NCI-H2029 treated with DMSO at 0.1 percent for 48 hours (cell line): ENCODE results near the gene DBH.

Source experiments
- DNase-seq: peaks from one replicate; lab custom pipeline; 2025; lab: John Stamatoyannopoulos, UW

Gene DBH

DNA sequence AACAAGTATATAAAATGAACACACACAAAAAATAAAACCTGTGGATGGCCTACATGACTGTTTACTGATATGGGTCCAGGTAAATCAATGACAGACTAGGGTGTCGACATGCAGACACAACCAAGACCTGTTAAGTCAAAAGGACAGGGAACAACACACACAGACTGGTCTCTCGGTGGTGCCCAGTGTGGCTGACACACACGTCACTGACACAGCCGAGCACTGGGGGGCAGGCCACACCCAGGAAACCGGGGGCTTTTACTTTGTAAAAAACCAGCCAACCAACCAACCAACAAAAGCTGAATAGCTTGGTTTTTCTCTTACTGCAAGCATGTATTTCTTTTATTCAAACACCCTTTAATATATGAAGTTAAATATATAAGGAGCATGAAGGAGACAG, 31.9 kb upstream of the DBH start:
- DNase-seq = no peak

DNA sequence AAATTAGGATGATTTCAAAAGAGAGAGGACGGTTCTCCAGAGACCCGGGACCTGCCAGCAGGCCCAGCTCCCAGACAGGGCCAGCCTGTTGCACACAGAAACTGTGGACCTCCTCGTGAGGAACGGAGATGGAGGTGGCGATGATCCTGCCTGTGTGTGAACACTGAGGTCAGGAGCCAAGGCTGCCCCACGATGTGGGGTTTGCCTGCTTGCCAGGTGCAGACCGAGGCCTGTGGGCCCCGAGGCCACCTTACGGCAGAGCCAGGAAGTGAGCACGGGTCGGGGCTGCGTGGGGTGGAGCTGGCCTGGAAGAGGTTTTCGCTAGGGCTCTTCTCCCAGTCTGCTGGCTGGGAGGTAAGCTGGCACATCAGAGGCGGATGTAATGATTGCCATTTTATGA, 31.3 kb upstream of the DBH start:
- no peak for DNase-seq

DNA sequence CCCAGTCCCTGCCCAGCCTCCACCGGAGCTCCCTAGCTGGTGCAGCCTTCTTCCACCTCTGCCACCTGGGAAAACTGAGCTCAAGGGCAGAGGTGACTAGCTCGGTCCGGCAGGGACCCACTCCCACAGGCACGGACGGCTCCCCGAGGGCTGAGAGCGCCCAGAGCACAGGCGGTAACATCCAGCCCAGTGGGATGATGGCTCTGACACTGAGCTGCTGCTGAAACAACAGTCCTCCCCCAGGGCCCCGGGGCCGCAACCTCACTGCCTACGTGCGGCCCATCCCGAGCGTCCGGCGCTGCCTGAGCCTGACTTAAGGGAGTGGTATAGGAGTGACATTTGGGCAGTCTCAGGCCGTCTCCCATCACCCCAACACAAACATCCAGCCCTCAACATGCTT, 30.7 kb upstream of the DBH start:
- no peak for DNase-seq

DNA sequence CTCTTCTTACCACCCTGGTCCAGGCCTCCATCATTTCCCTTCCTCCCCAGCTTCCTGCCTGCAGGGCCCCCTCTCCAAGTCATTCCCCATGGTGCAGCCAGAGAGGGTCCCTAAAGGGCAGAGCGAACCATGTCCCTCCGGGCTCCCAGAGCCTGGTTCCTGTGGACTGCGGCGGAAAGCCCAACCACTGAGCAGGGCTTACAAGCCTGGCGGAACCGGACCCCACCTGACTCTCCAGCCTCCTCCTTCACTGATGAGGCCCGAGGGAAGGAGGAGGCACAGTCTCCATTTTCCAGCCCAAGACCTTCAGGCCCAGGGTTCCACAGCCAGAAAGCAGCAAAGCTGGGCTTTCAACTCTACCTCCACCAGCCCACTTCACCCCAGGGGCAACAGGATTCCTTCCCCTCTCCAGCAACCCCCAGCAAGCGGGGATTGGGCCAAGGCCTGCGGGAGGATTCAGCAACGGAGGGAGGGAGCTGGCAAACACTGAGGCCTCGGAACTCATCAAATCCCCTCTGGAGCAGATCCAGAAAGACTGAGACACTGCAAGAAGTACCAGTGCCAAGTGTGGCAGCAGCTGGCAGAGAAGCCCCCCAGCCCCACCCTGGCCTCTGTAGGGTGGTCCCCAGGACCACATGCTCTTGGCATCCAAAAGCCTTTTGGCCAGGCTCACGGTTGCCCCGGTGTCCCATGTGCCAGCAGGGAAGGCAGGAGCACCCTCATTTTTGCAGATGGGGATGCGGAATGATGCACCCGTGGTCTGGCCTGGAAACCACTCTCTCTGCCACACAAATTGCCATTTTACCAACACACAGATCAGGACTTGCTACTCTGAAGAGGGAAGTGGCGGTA, 30.1 kb upstream of the DBH start:
- DNase-seq = no peak

DNA sequence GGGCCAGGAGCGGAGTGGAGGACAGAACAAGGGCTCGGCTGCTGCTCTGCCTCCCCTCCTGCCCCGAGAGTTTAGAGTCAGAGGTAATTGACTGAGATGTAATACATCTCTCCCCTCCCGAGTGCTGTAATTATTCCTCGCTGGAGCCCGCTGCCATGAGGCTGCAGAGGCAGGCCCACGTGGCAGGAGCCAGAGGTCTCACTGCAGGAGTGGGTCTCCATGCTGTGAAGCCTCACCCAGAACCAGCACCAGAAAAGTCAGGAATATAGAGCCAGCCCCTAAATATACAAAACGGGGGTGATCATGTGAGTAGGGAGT, 29.5 kb upstream of the DBH start:
- DNase-seq = no peak

DNA sequence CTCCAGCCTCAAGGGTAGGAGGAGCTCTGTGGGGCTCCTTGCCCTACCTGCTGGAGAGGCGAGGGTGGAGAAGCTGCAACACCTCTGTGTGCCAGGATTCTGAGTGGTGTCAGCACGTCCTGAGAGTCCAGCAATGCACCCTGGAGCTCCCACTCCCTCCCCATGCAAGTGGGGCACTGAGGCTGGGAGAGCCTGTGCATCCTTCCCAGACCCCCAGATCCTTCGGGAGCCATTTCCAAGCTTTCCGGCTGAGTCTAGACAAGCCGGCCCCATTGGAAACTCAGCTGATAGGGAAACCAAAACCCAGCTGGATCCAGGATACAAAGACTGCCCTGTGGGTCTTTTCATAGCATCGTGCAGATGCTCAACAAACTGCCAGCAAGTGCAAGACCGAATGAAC, 28.8 kb upstream of the DBH start:
- DNase-seq = no peak

DNA sequence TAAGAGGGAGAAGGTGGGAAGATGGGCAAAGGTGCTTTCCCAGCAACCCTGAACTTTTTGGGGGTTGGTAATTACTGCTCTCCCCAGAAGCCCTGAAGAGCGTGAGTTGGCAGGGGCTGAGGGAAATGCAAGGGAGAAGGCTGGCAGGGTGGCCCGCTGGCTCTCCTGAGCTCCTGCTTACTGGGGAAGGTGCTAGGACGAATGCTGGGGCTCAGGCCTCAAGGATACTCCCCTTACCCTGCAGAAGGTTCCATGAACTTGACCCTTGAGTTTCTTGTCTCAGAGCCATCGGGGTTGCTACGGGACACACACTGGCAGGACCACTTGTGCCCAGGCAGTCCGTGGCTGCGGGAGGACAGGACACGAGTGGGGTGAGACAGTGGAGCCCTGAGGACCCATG, 28.2 kb upstream of the DBH start:
- no peak for DNase-seq

DNA sequence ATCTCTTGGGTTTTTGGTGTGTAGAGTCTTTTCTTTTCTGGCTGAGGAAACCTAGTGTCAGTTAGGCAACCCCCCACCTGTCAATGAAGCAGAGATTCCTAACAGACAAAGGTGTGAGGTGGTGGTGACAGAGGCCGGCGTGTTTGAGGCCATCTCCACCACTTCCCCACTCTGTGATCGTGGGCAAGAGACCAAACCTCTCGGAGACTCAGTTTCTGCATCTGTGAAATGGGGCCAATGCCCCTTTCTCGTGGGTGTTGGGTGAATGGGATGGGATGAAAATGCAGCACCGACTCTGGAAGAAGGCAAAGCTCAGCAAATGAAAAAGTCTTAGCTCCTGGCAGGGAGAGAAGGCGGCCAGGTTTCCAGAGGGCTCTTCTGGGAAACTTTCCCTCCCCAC, 27.8 kb upstream of the DBH start:
- DNase-seq = no peak

DNA sequence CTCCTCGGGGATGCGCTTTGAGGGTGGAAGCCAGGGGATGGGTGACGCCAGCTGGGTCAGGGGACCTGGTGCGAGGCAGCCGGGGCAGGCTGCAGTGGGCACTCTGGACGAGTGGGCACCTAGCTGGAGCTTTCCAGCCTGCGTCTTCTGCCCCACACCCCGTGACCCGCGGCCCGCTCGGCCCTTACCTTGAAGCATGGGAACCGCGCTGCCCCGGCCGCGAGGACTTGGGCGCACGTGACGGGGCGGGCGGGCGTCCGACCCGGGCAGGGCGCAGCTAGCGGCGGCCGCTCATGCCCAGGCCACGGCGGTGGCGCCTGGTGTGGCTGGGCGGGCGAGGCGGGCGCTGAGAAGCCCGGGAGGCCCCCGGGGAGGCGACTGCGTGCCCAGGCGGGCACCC, 27.3 kb upstream of the DBH start:
- DNase-seq = no peak

DNA sequence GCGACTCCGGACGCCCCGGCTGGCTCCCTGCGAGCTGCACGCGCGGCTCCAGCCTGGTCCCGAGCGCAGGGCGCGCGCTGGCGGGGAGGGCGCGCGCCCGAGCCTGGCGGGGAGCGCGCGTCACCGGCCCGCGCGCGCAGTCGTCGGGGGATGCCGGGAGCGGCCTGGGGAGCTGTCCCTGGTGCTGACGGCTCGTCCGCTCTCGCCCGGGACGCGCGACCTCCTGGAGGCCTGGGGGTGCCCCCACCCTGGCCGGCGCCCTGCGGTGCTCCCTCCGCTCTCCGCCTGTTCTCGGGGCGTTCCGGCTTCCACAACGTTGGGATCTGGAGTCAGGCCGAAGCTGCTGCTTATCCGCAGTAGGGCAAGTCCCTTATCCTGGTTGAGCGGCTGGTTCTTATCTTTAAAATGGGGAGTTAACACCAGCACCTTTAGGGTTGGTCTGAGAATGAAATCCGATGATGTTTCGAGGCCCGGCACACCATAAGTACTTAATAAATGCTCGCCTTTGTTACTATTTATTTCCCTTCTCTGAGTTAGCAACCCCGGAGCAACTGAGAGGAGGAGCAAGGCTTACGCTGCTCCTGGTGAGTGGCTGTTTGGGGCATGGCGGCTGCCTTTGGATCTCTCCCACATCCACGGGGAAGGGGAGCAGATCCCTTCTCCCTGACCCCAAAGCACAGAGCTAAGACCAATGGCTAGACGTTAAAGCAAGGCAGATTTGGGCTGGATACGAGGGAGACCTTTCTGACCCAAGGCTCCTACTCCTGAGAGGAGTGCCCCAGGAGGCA, 26.7 kb upstream of the DBH start, which contains the start of gene FAM163B:
Gene FAM163B, minus strand, starts transcription at position 79 of the 788 bp plus-strand sequence. CDS start 29,166 bp downstream, outside the sequence.
- no peak for DNase-seq

DNA sequence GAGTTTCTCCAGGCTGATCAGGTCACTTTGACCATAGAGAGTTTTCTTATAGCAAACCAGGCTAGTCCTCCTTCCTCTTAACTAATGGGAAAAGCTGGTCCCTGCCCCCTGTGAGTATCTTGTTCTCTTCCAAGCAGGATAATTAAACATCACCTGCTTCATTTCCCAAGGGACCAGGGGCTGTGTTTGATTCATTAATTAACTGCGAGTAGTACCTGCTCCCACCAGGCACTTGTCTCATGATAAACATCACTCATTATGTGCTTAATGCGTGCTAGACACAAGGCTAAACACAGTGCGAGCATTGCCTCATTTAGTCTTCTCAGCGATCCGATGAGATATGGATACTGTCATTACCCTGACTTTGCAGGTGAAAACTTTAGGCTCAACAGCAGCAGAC, 25.3 kb upstream of the DBH start:
- no peak for DNase-seq

DNA sequence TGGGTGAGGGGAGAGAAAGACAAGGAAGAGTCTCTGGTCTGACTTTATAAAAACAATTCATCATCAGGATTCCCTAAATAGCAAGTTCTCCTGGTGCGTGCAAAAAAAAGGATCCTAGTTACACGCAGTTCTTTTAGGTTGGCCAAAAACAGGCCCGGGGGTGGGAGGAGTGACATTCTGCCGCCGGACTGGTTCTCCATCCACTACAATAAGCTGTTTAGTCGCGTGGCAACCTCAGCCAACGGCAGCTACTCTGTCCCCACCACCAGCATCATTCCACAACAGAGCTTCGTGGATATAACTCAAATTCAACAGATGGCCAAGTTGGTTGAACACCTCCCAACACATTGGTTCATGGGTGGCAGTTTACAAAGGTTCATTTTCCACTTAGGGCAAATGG, 24.1 kb upstream of the DBH start:
- DNase-seq = no peak

DNA sequence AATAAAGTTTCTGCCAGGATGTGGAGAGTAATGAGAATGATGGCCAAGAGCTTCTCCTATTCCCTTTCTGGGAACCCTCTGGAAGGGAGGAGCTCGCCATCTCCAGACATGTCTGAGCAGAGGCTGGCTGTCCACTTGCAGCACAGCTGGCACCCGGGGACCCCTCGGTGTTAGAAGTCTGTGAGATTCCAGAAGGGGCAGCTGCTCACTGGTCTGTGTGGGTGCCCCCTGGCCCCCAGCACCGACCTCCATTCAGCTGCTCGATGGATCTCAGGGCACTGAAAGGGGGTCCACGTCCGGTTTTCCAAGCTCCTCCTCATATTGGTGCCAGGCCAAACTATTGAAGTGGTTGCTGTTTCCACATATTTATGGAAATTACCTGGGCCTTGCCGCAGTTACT, 23.3 kb upstream of the DBH start:
- no peak for DNase-seq

DNA sequence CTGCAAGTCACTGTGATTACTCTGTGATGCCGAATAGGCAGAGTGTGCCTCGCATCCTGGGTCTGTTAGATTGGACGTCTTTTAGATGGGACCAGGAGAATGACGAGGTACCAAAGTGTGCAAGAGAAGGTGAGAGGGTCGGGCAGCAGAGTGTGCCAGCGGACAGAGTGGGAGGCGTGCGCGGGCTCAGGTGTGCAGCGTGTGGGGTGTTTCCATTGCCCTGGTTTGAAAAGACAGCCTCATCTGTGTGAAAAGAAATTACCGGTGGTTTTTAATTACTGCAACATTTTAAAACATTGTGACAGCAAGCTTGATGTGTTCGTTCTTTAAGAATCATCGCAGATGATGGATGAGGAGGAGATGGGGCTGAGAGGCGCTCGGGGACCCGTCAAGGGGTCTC, 22.7 kb upstream of the DBH start:
- DNase-seq = no peak

DNA sequence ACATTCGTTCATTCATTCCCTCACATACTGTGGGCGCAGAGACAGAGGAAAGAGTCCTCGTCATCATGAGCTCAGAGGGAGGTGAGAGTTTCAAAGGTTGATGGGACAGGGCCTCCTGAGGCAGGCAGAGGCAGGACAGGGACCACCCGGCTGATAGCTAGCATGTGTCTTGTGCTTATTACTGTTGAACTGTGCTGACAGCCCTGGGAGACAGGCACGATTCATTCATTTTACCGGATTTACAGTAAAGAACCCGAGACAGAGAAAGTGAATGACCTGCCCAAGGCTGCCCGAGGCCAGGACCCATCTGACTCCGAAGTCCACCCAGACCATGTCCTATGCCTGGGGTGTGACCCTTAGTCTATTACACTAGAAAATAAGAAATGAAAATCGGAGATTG, 22.1 kb upstream of the DBH start:
- DNase-seq = no peak

DNA sequence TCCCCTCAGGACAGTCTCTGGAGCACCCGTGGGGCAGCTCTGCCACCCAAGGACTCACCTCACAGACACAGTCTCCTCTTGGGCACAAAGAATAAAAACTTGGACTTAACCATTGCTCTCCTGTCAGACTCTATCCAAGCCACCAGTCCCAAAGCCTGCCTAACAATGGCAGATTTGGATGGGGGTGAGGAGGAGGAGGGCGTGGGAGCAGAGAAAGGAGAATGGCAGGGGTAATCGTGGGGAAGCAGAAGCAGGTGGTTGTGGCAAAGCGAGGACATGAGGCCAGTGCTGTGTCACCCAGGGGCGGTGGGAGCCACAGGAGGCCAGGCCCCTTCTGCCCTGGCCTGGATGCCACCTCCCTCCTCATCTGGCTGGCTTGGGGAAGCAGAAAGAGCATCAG, 21.5 kb upstream of the DBH start:
- DNase-seq = no peak

DNA sequence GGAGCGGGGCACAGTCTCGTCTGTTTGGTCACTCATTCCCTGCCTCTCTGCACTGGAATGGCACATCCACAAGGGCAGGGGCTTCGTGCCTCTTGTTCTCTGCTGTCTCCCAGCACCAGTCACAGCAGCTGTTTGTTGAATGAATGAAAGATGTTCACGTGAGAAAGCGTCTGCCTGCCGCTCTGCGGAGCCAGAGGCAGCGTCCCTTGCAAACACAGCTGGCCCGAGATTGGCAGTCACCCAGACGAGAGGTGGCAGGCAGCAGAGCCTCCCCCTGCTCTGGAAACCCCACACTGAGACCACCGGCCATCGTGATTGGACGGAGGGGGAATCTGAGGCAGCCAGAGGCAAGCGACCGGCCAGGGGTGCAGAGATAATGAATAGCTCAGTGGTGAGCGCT, 21.0 kb upstream of the DBH start:
- DNase-seq = peak; percentile 65

DNA sequence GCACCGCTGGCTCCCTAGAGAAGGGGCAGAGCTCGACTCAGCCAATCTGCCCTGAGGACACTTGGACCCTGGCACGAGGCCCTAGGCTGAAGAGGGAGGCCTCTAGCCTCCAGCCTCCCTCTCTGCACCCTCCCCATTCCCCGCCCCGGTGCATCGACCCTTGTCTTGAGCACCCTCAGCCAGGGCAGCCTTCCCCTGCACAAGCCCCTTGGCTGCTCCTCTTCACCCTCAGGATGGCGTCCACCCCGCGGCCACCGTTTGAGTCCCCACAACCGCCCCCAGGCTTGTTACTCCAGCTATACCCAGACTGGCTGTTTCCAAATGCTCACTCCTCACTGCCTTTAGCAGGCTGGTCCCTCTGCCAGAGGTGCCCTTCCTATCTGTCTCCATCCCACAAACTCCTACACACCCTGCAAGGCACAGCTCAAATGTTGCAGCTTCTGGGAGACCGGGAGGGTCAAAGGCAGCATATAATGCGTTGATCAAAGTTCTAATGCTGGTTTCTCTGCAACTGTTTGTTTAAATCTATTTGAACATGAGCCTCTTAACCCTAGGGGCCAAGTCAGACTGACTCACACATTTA, 20.5 kb upstream of the DBH start:
- DNase-seq = peak; percentile 65

DNA sequence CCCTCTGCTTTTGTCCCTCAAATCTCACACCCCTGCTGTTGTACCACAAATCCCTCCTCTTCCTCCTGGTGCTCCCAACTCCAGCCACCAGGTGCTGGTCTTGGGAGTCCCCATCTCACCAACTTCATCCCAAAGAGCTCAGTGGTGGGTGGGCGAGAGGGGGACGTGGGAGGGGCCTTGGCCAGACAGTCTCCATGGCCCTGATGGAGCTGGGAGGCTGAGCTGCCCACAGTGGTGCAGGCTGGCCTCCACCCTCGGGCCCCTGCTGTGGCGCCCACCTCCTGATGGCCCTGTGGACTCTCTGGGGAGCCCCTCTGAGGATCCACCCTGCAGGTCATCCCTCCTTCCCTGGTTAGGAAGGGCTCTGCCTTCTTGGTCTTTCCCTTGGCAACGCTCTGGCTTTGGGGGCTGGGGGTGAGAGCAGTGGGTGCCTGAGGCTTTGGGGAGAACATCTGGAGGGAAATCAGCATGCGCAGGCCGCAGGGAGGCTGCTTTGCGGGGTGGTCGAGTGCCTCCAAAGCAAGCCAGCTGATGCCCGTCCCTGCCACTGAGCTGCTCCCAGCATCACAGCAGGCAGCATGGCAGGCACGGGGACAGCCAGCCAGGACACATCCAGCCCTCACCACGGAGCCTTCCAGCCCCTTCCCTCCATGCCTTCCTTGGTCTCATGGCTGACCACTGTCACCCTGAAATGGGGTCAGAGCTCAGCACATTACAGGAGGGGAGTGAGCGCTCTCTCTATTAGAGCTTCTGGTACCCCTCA, 19.3 kb upstream of the DBH start:
- DNase-seq = no peak

DNA sequence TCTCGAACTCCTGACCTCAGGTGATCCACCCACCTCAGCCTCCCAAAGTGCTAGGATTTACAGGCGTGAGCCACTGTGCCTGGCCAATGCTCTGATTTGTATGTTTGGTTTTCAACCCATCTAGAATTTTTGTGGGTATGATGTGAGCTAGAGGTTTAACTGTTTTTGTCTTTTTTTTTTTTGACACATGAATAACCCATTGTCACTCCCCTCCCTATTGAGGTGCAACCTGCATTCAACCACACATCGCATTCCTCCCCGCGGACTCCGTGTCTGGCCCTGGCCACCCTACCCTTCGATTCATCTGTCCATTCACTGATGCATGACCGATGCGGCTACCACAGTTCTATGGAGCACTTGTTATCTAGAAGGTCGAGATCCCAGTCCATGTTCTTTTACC, 17.4 kb upstream of the DBH start:
- DNase-seq = no peak

DNA sequence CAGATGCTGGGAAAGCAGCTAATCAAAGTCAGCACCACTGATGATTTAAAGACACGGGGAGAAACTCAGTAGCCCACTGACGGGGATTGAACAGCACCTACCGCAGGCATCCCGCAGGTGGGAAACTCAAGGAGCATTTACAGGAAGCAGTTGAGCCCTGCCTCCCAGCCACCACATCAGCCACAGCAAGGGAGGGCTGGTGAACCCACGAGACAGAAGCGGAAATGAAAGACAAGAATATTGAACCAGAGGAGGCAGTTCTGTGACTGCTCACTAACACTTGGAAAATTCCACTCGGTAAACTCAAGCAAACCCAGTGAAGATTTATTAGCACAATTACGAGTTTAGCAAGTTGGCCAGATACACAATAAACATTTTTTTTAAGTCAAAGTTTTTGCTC, 16.4 kb upstream of the DBH start:
- DNase-seq = no peak

DNA sequence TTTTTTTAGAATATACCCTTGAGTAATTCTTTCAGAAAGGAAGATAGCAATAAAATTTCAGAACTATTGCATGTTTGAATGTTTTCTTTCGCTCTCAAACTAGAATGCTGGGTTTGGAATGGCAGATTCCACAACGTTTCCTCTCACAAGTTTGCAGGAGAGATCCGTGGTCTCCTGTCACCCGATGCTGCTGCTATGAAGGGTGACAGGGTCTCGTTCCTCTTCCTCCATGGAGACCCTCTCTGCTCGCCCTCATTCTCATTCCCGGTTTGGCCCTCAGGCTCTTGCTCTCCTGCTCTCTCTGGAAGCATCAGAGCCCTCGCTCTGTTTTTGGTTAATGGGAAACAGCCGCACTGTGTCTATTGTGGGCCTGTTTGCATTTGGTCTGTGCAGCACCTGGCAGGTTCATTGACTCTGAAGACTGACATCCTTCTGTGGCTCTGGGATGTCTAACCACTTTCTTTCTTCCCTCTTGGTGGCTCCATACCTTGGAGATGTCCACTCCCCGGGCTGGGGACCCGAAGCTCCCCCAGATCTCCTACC, 14.4 kb upstream of the DBH start:
- no peak for DNase-seq
